NCI-H69 (cell line): ENCODE measurements around the gene CLTCL1.

Experiments used
- DNase-seq: peaks from one replicate; lab custom pipeline; 2025; lab: John Stamatoyannopoulos, UW

The CLTCL1 gene

GRCh38 chr22:19131685-19132015 is 159.9 kb downstream of the CLTCL1 start:
- DNase-seq: no peak

GRCh38 chr22:19130959-19131684 is 160.4 kb downstream of the CLTCL1 start, which contains the start of gene TSSK2:
Gene TSSK2 (plus strand): TSS chr22:19131308. CDS start chr22:19131400, 92 bp downstream.
- DNase-seq: no peak

GRCh38 chr22:19129871-19130270 is 161.6 kb downstream of the CLTCL1 start:
- no peak for DNase-seq
